HL-60 (cell line): ENCODE measurements around the gene PTPRN2.

Source experiments
- DNase-seq, 2 experiments: peaks; one replicate each; pipeline ENCODE4 v3.0.0-alpha.2; 2010 to 2020; ENCODE audit warnings: low read depth in 1 of 2, low spot score in 1 of 2
- H3K27ac ChIP-seq: fragments of 250-450 bp; sonication (Bioruptor Pico); replicated peaks from 2 replicates; pipeline ENCODE4 v1.5.1; 2020; ENCODE audit warnings: mild to moderate bottlenecking, moderate library complexity
- H3K27me3 ChIP-seq: fragments of 250-450 bp; sonication (Bioruptor Pico); 2 replicates; pipeline ENCODE4 v1.5.1; 2021; ENCODE audit warnings: mild to moderate bottlenecking, moderate library complexity; ENCODE audit not compliant: insufficient read depth, poor library complexity, severe bottlenecking
- H3K4me3 ChIP-seq: replicated peaks from 2 replicates; pipeline ENCODE4 v1.5.1; 2011; ENCODE audit warnings: mild to moderate bottlenecking, control low read depth, low read length; ENCODE audit not compliant: insufficient read depth
- GABPA ChIP-seq: IDR thresholded peaks from 2 replicates; pipeline ENCODE4 v1.6.1; 2012; ENCODE audit warnings: low read depth
- POLR2AphosphoS5 ChIP-seq: IDR thresholded peaks from 2 replicates; pipeline ENCODE4 v1.6.1; 2012; ENCODE audit warnings: low read depth
- REST ChIP-seq: IDR thresholded peaks from 2 replicates; pipeline ENCODE4 v1.6.1; 2012; ENCODE audit warnings: low read depth; ENCODE audit not compliant: insufficient replicate concordance
- SPI1 ChIP-seq: IDR thresholded peaks from 2 replicates; pipeline ENCODE4 v1.6.1; 2012; ENCODE audit warnings: low read depth, mild to moderate bottlenecking, borderline replicate concordance
- TF ChIP-seq, protein P1 (sequence below): IDR thresholded peaks from one replicate; pipeline ENCODE4 v1.5.1; 2011; ENCODE audit warnings: low read length, control low read depth, inconsistent platforms; ENCODE audit not compliant: insufficient read depth

The PTPRN2 gene

DNA sequence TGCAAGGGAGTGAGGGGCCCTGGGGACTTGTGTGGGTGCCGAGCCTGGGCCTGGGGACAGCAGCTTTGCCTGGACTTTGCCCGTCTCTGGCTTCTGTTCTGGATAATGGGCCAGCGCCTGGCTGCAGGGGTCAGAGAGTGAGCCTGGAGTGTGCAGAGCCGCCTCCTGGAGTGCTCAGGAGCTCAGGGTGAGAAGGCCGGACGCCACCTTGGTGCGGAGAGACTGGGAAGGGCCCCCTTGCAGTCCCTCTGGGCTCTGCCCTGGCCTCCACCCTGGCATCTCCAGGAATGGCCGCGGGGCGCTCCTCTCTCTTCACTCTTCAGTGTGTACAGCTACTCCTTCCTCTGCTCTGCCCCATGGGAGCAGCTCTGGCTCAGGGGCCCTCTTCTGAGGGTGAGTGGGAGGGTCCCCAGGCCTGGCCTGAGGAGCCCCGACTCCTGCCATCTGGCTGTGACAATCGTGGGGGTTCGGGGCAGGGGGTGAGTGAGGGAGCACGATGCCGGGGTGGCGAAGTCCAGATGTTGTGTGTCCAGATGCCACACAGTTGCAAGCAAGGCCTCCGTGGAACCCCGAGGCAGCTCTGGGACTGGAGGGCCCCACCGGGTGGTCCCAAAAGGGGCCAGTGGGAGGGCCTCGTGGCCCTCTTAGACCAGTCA is 1063.7 kb downstream of the PTPRN2 start:
- TF ChIP-seq SPI1 (no peak), REST (no peak), GABPA (no peak), POLR2AphosphoS5 (no peak)
- TF ChIP-seq, protein P1, sequence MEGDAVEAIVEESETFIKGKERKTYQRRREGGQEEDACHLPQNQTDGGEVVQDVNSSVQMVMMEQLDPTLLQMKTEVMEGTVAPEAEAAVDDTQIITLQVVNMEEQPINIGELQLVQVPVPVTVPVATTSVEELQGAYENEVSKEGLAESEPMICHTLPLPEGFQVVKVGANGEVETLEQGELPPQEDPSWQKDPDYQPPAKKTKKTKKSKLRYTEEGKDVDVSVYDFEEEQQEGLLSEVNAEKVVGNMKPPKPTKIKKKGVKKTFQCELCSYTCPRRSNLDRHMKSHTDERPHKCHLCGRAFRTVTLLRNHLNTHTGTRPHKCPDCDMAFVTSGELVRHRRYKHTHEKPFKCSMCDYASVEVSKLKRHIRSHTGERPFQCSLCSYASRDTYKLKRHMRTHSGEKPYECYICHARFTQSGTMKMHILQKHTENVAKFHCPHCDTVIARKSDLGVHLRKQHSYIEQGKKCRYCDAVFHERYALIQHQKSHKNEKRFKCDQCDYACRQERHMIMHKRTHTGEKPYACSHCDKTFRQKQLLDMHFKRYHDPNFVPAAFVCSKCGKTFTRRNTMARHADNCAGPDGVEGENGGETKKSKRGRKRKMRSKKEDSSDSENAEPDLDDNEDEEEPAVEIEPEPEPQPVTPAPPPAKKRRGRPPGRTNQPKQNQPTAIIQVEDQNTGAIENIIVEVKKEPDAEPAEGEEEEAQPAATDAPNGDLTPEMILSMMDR, result no peak
- DNase-seq, result no peak
- H3K27ac ChIP-seq, result no peak overlapping the region
- no peak overlapping the region for H3K4me3 ChIP-seq
- H3K27me3 ChIP-seq, result peaks cover 3% of the 10 kb centered on the region

DNA sequence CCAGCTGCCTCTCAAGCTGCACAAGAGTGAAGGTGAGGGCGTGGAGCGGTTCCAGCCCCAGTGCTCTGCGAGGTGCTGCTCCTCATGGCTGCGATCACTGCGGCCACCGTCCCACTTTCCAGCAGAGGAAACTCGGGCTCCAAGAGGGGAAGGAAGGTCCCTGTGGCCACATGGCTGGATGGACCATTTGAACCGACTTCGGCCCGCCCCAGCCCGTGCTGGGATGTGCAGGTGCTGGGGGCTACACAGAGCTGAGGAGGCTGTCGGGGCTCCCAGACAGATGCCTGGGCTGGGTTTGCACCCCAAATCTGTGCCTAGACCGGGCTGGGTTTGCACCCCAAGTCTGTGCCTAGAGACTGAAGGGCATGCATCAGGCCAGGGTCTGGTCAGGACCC is 1064.3 kb downstream of the PTPRN2 start:
- no peak for TF ChIP-seq SPI1
- TF ChIP-seq GABPA, result no peak
- TF ChIP-seq REST, result no peak
- Histone ChIP-seq H3K4me3 (no peak overlapping the region), H3K27me3 (peaks cover 3% of the 10 kb centered on the region), H3K27ac (no peak overlapping the region)
- no peak for DNase-seq

DNA sequence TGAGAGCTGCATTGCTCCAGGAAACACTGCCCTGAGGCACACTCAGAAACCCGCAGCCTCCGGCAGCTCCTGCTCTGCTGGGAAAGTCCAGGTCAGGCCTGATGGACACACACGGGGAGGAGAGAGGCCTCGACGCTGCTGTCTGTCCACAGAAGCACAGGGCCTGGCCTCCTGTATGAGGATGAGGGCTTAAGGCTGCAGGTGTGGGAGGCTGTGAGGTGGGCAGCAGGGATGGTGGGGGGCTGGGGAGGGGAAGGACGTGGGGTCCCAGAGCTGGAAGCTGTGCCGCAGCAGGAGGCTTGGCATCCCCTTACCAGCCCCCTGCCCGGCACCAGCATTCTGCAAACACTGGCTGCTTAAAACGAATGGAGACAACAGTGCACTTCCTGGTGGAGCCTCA is 1064.7 kb downstream of the PTPRN2 start:
- no peak for TF ChIP-seq POLR2AphosphoS5
- no peak for TF ChIP-seq SPI1
- TF ChIP-seq, protein P1, result no peak
- TF ChIP-seq REST, result no peak
- TF ChIP-seq GABPA, result no peak
- no peak for DNase-seq
- peaks cover 3% of the 10 kb centered on the region for H3K27me3 ChIP-seq
- no peak overlapping the region for H3K27ac ChIP-seq
- no peak overlapping the region for H3K4me3 ChIP-seq
